ENCODE data around the gene HSPB7. TPM values are rescaled to one million over a fixed set of nuclear protein-coding genes. Genes with fewer than 3 reads are reported as not detected.

The HSPB7 gene
- total and polyA plus RNA-seq, 2 donors (not counting 1 experiment from before 2014, with no cell fraction given), result 4.5 to 10.1 TPM

DNA sequence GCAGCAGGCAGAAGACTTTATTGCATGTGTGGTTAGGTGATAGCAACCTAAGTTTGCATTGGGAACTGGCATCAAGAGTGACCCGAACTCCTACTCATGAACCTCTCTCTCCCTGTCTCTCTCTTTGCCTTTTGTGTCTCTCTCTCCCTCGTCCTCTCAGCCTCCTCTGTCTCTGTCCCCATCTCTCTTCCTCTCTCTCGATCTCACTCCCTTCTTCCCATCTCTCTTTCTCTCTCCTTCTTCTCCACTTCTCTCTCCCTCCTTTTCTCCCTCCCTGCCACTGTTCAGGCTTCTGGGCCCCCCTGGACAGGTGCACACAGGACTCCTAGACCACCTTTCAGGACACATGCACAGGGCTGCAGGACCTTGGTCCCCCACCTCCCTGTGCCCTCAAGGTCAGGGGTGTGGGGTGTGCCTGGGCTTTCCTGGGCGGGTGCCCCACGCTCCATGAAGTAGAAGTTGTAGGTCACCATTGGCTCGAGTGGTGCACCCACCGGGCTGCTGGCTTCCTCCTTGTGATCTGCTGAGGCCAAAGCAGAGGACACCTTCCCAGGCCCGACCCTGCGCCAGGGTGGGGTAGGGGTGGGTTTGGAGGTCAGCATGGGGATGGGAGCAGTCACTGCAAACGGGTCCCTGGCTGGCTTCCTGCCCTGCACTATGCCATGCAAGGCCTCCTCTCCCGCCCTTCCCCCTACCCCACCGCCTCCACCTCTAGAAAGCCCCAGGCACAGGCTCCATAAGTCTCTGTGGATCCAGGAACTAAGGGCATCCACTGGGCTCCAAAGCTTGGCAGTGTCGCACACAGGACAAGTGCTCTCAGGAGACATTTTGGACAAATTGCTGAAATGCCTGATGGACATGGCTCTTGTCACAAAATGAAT, 28.7 kb downstream of the HSPB7 start:
- Histone ChIP-seq H3K36me3 (ENCODE audit: control insufficient read depth, insufficient read depth, low read length) (no peaks in the 10 kb centered on the region), H3K27ac (ENCODE audit: insufficient read depth, low read length) (no peak overlapping the region), H3K4me3 (replicated peaks in 1 of 4; ENCODE audit: control extremely low read depth in 1 of 4, insufficient read depth in 1 of 4, low read depth in 3 of 4, low read length in 4 of 4) (no peak overlapping the region), H2AFZ (ENCODE audit: low read length) (no peak overlapping the region), H3K4me1 (ENCODE audit: control insufficient read depth, extremely low read depth, insufficient read depth, low read length) (no peaks in the 10 kb centered on the region), H3K79me2 (ENCODE audit: control insufficient read depth, insufficient read depth, low read length) (no peaks in the 10 kb centered on the region), H3K9ac (ENCODE audit: insufficient read depth, low read length) (no peak overlapping the region), H3K4me2 (ENCODE audit: extremely low read depth, insufficient read depth, low read length) (no peak overlapping the region), H3K9me3 (ENCODE audit: control insufficient read depth, insufficient read depth, low read depth, low read length) (no peaks in the 10 kb centered on the region), H3K27me3 (ENCODE audit: control insufficient read depth, insufficient read depth, low read length) (no peaks in the 10 kb centered on the region), H4K20me1 (ENCODE audit: control insufficient read depth, extremely low read depth, insufficient read depth, low read length) (no peaks in the 10 kb centered on the region)
- no peak for DNase-seq (ENCODE audit: low read depth in 2 of 2)
- TF ChIP-seq, protein P1, sequence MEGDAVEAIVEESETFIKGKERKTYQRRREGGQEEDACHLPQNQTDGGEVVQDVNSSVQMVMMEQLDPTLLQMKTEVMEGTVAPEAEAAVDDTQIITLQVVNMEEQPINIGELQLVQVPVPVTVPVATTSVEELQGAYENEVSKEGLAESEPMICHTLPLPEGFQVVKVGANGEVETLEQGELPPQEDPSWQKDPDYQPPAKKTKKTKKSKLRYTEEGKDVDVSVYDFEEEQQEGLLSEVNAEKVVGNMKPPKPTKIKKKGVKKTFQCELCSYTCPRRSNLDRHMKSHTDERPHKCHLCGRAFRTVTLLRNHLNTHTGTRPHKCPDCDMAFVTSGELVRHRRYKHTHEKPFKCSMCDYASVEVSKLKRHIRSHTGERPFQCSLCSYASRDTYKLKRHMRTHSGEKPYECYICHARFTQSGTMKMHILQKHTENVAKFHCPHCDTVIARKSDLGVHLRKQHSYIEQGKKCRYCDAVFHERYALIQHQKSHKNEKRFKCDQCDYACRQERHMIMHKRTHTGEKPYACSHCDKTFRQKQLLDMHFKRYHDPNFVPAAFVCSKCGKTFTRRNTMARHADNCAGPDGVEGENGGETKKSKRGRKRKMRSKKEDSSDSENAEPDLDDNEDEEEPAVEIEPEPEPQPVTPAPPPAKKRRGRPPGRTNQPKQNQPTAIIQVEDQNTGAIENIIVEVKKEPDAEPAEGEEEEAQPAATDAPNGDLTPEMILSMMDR (conservative IDR thresholded peaks at IDR 0.05 in 1 of 2, IDR thresholded peaks at IDR 0.05 in 1 of 2; ENCODE audit: low read depth in 1 of 2, low read length in 2 of 2), result no peak
- no peak for TF ChIP-seq EZH2 (IDR thresholded peaks at IDR 0.05; ENCODE audit: low read length, missing control alignments)

DNA sequence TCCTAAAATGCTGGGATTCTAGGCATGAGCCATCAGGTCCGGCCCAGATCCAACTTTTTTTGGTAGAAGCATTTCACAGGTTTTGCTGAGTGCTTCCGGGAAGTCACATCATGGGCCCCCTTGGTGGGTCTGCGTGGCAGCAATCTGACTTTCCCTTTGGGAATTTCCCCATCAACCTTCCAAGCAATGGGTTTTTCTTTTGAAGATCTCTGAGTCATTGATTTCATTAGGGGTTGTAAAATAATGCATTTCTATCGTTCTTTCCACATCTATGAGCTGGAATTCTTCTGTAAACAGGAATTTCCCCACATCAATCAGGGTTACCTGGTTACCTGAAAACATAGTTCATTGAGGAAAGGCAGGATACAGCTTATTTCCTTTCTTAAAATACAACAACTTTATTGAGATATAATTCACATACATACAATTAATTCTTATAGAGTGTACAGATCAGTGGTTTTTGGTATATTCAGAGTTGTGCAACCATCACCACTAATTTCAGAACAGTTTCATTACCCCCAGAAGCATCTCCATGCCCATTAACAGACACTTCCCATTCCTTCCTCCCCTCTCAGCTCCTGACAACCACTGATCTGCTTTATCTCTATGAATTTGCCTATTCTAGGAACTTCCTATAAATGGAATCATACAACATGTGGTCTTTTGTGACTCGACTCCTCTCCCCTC, 32.1 kb downstream of the HSPB7 start:
- Histone ChIP-seq H3K9ac (ENCODE audit: insufficient read depth, low read length) (no peak overlapping the region), H3K9me3 (ENCODE audit: control insufficient read depth, insufficient read depth, low read depth, low read length) (no peaks in the 10 kb centered on the region), H3K4me2 (ENCODE audit: extremely low read depth, insufficient read depth, low read length) (no peak overlapping the region), H3K79me2 (ENCODE audit: control insufficient read depth, insufficient read depth, low read length) (no peaks in the 10 kb centered on the region), H3K4me1 (ENCODE audit: control insufficient read depth, extremely low read depth, insufficient read depth, low read length) (peaks cover 3% of the 10 kb centered on the region), H2AFZ (ENCODE audit: low read length) (no peak overlapping the region), H3K27me3 (ENCODE audit: control insufficient read depth, insufficient read depth, low read length) (no peaks in the 10 kb centered on the region), H4K20me1 (ENCODE audit: control insufficient read depth, extremely low read depth, insufficient read depth, low read length) (no peaks in the 10 kb centered on the region), H3K4me3 (replicated peaks in 1 of 4; ENCODE audit: control extremely low read depth in 1 of 4, insufficient read depth in 1 of 4, low read depth in 3 of 4, low read length in 4 of 4) (no peak overlapping the region), H3K36me3 (ENCODE audit: control insufficient read depth, insufficient read depth, low read length) (no peaks in the 10 kb centered on the region), H3K27ac (ENCODE audit: insufficient read depth, low read length) (no peak overlapping the region)
- DNase-seq (ENCODE audit: low read depth in 2 of 2), result peak in 1 of 2 donors; percentile 44
- TF ChIP-seq EZH2 (IDR thresholded peaks at IDR 0.05; ENCODE audit: low read length, missing control alignments), result no peak
- TF ChIP-seq, protein P1 (conservative IDR thresholded peaks at IDR 0.05 in 1 of 2, IDR thresholded peaks at IDR 0.05 in 1 of 2; ENCODE audit: low read depth in 1 of 2, low read length in 2 of 2), result no peak

DNA sequence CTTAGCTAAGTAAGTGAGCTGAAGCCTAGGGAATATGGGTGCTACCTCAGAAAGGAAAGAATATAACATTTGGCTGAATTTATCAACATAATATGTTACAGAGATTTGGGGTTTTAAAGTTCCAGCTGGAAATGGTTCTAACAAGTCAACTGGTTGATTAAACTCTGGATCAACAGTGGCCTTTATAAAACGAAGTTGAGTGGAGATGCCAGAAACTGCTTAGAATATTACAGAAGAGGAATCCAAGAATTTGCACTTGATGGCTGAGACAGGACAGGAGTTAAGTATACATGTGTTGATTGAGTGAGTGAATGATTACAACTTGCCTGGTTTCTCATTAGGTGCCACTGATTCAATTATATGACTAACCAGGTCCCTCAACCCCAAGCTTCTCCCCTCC, 34.6 kb downstream of the HSPB7 start:
- TF ChIP-seq, protein P1 (conservative IDR thresholded peaks at IDR 0.05 in 1 of 2, IDR thresholded peaks at IDR 0.05 in 1 of 2; ENCODE audit: low read depth in 1 of 2, low read length in 2 of 2), result no peak
- no peak for TF ChIP-seq EZH2 (IDR thresholded peaks at IDR 0.05; ENCODE audit: low read length, missing control alignments)
- Histone ChIP-seq H3K27ac (ENCODE audit: insufficient read depth, low read length) (no peak overlapping the region), H4K20me1 (ENCODE audit: control insufficient read depth, extremely low read depth, insufficient read depth, low read length) (no peaks in the 10 kb centered on the region), H3K4me3 (replicated peaks in 1 of 4; ENCODE audit: control extremely low read depth in 1 of 4, insufficient read depth in 1 of 4, low read depth in 3 of 4, low read length in 4 of 4) (no peak overlapping the region), H3K9me3 (ENCODE audit: control insufficient read depth, insufficient read depth, low read depth, low read length) (no peaks in the 10 kb centered on the region), H3K36me3 (ENCODE audit: control insufficient read depth, insufficient read depth, low read length) (no peaks in the 10 kb centered on the region), H3K27me3 (ENCODE audit: control insufficient read depth, insufficient read depth, low read length) (no peaks in the 10 kb centered on the region), H2AFZ (ENCODE audit: low read length) (no peak overlapping the region), H3K9ac (ENCODE audit: insufficient read depth, low read length) (no peak overlapping the region), H3K4me1 (ENCODE audit: control insufficient read depth, extremely low read depth, insufficient read depth, low read length) (peaks cover 3% of the 10 kb centered on the region), H3K79me2 (ENCODE audit: control insufficient read depth, insufficient read depth, low read length) (no peaks in the 10 kb centered on the region), H3K4me2 (ENCODE audit: extremely low read depth, insufficient read depth, low read length) (peak overlapping the region; percentile 52)
- DNase-seq (ENCODE audit: low read depth in 2 of 2), result no peak

Measured in fibroblast of lung (primary cell).